Measurements from ENCODE around the gene SLC4A1. TPM values are rescaled to one million over a fixed set of nuclear protein-coding genes. Genes with fewer than 3 reads are reported as not detected.

SLC4A1 gene
- total and polyA plus RNA-seq, 2 of the 13 experiments (the other 11 are each of a cell fraction or from before 2014, with no cell fraction given) = not detected

DNA sequence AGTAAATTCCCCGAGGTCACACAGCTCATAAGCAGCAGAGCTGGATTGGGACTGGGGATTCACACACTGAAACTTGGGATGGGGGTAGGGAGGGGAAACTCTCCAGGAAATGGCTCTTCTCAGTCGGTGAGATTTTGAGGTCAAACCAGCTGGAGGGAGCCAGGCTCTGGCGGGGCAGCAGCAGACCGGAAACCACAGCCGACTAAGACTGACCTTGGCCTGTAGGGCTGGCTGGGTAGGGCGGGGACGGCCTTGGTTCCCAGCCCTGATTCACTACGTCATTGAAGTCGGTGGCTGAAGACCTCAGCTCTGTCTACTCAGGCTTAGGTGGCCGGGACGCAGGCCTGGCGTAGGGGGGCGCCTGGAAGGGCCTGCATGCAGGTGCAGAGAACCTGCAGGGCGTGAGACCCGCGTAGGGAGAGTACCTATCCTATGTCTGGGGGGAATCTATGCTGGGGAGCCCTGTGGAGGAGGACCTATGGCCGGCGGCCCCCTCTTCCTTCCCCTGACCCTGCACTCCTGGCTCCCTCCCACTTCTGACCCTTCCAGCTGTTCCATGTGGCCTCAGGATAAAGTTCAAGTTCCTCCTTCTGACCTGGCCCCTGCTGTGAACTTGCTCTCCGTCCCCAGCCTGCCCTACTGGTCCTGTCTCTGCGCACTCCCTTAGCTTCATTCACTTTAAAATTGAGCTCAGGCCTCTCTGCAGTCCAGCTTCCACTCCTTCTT, 11.9 kb upstream of the SLC4A1 start (continued):
- TF ChIP-seq, protein P1, sequence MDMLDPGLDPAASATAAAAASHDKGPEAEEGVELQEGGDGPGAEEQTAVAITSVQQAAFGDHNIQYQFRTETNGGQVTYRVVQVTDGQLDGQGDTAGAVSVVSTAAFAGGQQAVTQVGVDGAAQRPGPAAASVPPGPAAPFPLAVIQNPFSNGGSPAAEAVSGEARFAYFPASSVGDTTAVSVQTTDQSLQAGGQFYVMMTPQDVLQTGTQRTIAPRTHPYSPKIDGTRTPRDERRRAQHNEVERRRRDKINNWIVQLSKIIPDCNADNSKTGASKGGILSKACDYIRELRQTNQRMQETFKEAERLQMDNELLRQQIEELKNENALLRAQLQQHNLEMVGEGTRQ (IDR thresholded peaks at IDR 0.05; ENCODE audit: low read depth, low read length) = no peak
- TF ChIP-seq, protein P1 (CRISPR knock-in tag; IDR thresholded peaks at IDR 0.05; ENCODE audit: borderline replicate concordance) = no peak
- TF ChIP-seq ZNF546 (CRISPR knock-in tag; conservative IDR thresholded peaks at IDR 0.05) (peak; percentile 28; the same call in 1 of the 2 replicates), FOXP1 (IDR thresholded peaks at IDR 0.05) (no peak), FOXP1 (CRISPR knock-in tag; IDR thresholded peaks at IDR 0.05) (no peak), ZNF598 (CRISPR knock-in tag; IDR thresholded peaks at IDR 0.05; ENCODE audit: borderline replicate concordance) (no peak), ZNF253 (CRISPR knock-in tag; IDR thresholded peaks at IDR 0.05; ENCODE audit: borderline replicate concordance) (no peak), NFRKB (IDR thresholded peaks at IDR 0.05) (no peak), MIXL1 (CRISPR knock-in tag; IDR thresholded peaks at IDR 0.05) (0 out of 2 replicates have a peak, but pooled peaks have one; percentile 52), FOXK2 (IDR thresholded peaks at IDR 0.05) (no peak), ZNF446 (CRISPR knock-in tag; IDR thresholded peaks at IDR 0.05) (no peak), NKX3-1 (CRISPR knock-in tag; IDR thresholded peaks at IDR 0.05) (no peak), ZNF691 (CRISPR knock-in tag; IDR thresholded peaks at IDR 0.05; ENCODE audit: borderline replicate concordance, low read depth) (peak; percentile 42; the same call in 1 of the 2 replicates), EHMT2 (IDR thresholded peaks at IDR 0.05; ENCODE audit: borderline replicate concordance, low read depth, low read length) (no peak), ZFP62 (CRISPR knock-in tag; IDR thresholded peaks at IDR 0.05) (no peak), PHF8 (CRISPR knock-in tag; IDR thresholded peaks at IDR 0.05) (peak; percentile 38; the same call in 1 of the 2 replicates), ZKSCAN1 (IDR thresholded peaks at IDR 0.05; ENCODE audit: low read length) (no peak), ZNF234 (CRISPR knock-in tag; conservative IDR thresholded peaks at IDR 0.05) (no peak), ZNF337 (CRISPR knock-in tag; IDR thresholded peaks at IDR 0.05; ENCODE audit: borderline replicate concordance, low read depth) (no peak), RAD21 (CRISPR knock-in tag; IDR thresholded peaks at IDR 0.05) (no peak), CTCF (CRISPR knock-in tag; IDR thresholded peaks at IDR 0.05) (peak; percentile 36; the same call in 1 of the 2 replicates), MYNN (CRISPR knock-in tag; IDR thresholded peaks at IDR 0.05; ENCODE audit: low read depth) (no peak)
- TF ChIP-seq, protein P2, sequence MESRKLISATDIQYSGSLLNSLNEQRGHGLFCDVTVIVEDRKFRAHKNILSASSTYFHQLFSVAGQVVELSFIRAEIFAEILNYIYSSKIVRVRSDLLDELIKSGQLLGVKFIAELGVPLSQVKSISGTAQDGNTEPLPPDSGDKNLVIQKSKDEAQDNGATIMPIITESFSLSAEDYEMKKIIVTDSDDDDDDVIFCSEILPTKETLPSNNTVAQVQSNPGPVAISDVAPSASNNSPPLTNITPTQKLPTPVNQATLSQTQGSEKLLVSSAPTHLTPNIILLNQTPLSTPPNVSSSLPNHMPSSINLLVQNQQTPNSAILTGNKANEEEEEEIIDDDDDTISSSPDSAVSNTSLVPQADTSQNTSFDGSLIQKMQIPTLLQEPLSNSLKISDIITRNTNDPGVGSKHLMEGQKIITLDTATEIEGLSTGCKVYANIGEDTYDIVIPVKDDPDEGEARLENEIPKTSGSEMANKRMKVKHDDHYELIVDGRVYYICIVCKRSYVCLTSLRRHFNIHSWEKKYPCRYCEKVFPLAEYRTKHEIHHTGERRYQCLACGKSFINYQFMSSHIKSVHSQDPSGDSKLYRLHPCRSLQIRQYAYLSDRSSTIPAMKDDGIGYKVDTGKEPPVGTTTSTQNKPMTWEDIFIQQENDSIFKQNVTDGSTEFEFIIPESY (CRISPR knock-in tag; IDR thresholded peaks at IDR 0.05) = no peak; the same call in 1 of the 2 replicates
- TF ChIP-seq, protein P3, sequence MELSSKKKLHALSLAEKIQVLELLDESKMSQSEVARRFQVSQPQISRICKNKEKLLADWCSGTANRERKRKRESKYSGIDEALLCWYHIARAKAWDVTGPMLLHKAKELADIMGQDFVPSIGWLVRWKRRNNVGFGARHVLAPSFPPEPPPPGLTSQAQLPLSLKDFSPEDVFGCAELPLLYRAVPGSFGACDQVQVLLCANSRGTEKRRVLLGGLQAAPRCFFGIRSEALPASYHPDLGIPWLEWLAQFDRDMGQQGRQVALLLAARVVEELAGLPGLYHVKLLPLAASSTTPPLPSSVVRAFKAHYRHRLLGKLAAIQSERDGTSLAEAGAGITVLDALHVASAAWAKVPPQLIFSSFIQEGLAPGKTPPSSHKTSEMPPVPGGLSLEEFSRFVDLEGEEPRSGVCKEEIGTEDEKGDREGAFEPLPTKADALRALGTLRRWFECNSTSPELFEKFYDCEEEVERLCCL (CRISPR knock-in tag; IDR thresholded peaks at IDR 0.05; ENCODE audit: borderline replicate concordance) = no peak
